H1 (cell line): ENCODE data around the gene EPG5.

Experiments
- ATF3 ChIP-seq: IDR thresholded peaks from 2 replicates; pipeline ENCODE4 v1.6.1; 2011; ENCODE audit warnings: low read depth, mild to moderate bottlenecking, low read length; ENCODE audit not compliant: insufficient read depth
- CHD2 ChIP-seq: IDR thresholded peaks from 2 replicates; pipeline ENCODE4 v1.6.1; 2012; ENCODE audit warnings: low read length, improper control_type of control experiment
- EZH2 ChIP-seq: fragments of 200-600 bp; sonication (generic); IDR thresholded peaks from 2 replicates; pipeline ENCODE4 v1.7.1; 2012; ENCODE audit warnings: low read depth, mild to moderate bottlenecking, moderate library complexity, low read length, inconsistent platforms; ENCODE audit not compliant: severe bottlenecking
- GABPA ChIP-seq: IDR thresholded peaks from 2 replicates; pipeline ENCODE4 v1.6.1; 2011; ENCODE audit warnings: mild to moderate bottlenecking, low read length, moderate library complexity, borderline replicate concordance; ENCODE audit not compliant: insufficient read depth
- JUN ChIP-seq: IDR thresholded peaks from 2 replicates; pipeline ENCODE4 v1.6.1; 2011; ENCODE audit warnings: low read depth, mild to moderate bottlenecking, improper control_type of control experiment, low read length
- POLR2A ChIP-seq, 2 experiments: IDR thresholded peaks; 1 replicate in 1 of 2; 2 replicates in 1 of 2; pipeline ENCODE4 v1.6.1; 2011; ENCODE audit warnings: low read depth in 2 of 2, low read length in 2 of 2, mild to moderate bottlenecking in 2 of 2; ENCODE audit errors: control extremely low read depth in 1 of 2
- POLR2AphosphoS5 ChIP-seq: IDR thresholded peaks from 2 replicates; pipeline ENCODE4 v1.6.1; 2011; ENCODE audit warnings: low read depth, low read length
- SIRT6 ChIP-seq: IDR thresholded peaks from one replicate; pipeline ENCODE4 v1.7.1; 2012; ENCODE audit warnings: low read length, inconsistent platforms
- SIX5 ChIP-seq: IDR thresholded peaks from 2 replicates; pipeline ENCODE4 v1.6.1; 2011; ENCODE audit warnings: mild to moderate bottlenecking, low read depth, low read length
- SP1 ChIP-seq: IDR thresholded peaks from 2 replicates; pipeline ENCODE4 v1.6.1; 2011; ENCODE audit warnings: low read depth, low read length
- TAF1 ChIP-seq: IDR thresholded peaks from 2 replicates; pipeline ENCODE4 v1.6.1; 2011; ENCODE audit warnings: mild to moderate bottlenecking, low read depth, low read length
- TBP ChIP-seq: IDR thresholded peaks from 2 replicates; pipeline ENCODE4 v1.6.1; 2011; ENCODE audit warnings: low read depth, low read length, improper control_type of control experiment
- YY1 ChIP-seq: IDR thresholded peaks from 2 replicates; pipeline ENCODE4 v1.6.1; 2011; ENCODE audit warnings: low read depth, mild to moderate bottlenecking, low read length
- TF ChIP-seq, protein P1 (sequence below), 3 experiments: IDR thresholded peaks; 1 replicate in 2 of 3; 2 replicates in 1 of 3; pipeline versions ENCODE4 v1.5.1 to v1.6.1; 2011; ENCODE audit warnings: low read length in 3 of 3, mild to moderate bottlenecking in 3 of 3, inconsistent platforms in 2 of 3, low read depth in 1 of 3, moderate library complexity in 1 of 3; ENCODE audit not compliant: insufficient read depth in 1 of 3; ENCODE audit errors: control extremely low read depth in 1 of 3

DNA sequence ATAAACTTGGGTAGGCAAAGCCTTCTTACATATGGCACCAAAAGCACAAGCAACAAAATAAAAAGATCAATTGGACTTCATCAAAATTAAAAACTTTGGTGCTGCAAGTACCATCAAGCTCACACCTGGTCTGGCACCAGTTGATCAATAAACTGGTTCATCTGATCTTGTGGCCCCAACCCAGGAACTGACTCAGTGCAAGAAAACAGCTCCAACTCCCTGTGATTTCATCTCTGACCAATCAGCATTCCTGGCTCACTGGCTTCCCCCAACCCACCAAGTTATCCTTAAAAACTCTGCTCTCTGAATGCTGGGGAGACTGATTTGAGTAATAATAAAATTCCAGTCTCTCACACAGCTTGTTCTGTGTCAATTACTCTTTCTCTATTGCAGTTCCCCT, 8.4 kb downstream of the EPG5 start:
- TF ChIP-seq EZH2 = no peak
- TF ChIP-seq YY1 = no peak
- TF ChIP-seq SIX5 = no peak
- no peak for TF ChIP-seq CHD2
- no peak for TF ChIP-seq SIRT6
- TF ChIP-seq SP1 = no peak
- no peak for TF ChIP-seq POLR2AphosphoS5
- TF ChIP-seq TAF1 = no peak
- TF ChIP-seq POLR2A (IDR thresholded peaks at IDR 0.05; ENCODE audit: control extremely low read depth in 1 of 2, low read depth in 2 of 2, low read length in 2 of 2) = no peak
- no peak for TF ChIP-seq GABPA
- TF ChIP-seq ATF3 = no peak
- TF ChIP-seq, protein P1, sequence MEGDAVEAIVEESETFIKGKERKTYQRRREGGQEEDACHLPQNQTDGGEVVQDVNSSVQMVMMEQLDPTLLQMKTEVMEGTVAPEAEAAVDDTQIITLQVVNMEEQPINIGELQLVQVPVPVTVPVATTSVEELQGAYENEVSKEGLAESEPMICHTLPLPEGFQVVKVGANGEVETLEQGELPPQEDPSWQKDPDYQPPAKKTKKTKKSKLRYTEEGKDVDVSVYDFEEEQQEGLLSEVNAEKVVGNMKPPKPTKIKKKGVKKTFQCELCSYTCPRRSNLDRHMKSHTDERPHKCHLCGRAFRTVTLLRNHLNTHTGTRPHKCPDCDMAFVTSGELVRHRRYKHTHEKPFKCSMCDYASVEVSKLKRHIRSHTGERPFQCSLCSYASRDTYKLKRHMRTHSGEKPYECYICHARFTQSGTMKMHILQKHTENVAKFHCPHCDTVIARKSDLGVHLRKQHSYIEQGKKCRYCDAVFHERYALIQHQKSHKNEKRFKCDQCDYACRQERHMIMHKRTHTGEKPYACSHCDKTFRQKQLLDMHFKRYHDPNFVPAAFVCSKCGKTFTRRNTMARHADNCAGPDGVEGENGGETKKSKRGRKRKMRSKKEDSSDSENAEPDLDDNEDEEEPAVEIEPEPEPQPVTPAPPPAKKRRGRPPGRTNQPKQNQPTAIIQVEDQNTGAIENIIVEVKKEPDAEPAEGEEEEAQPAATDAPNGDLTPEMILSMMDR (IDR thresholded peaks at IDR 0.05; ENCODE audit: control extremely low read depth in 1 of 3, insufficient read depth in 1 of 3, low read depth in 1 of 3, low read length in 3 of 3) = no peak
- no peak for TF ChIP-seq TBP
- TF ChIP-seq JUN = no peak
